Activated CD8-positive, alpha-beta T cell treated with anti-CD3 and anti-CD28 coated beads for 36 hours (primary cell): ENCODE results near the gene TUBA4B. TPM values are rescaled to one million over a fixed set of nuclear protein-coding genes. Genes with fewer than 3 reads are reported as not detected.

ENCODE experiments used
- ATAC-seq: fragments of 200-7000 bp; cut with Tn5 transposase; one replicate; pipeline ENCODE4 v1.10.0; 2021; ENCODE audit warnings: mild to moderate bottlenecking, moderate library complexity
- CTCF ChIA-PET: fragments of 350-600 bp; sonication (Branson Sonifier 250); formaldehyde crosslinking; loops from one replicate; lab custom pipeline; 2021; ENCODE audit warnings: antibody characterized with exemption; lab: Charles Lee
- POLR2A ChIA-PET: fragments of 350-600 bp; sonication (Branson Sonifier 250); formaldehyde crosslinking; loops from one replicate; lab custom pipeline; 2021; ENCODE audit warnings: antibody characterized with exemption; lab: Charles Lee
- DNase-seq: peaks from one replicate; pipeline ENCODE4 v3.0.0-alpha.2; 2020
- H3K27ac Mint-ChIP-seq: one replicate; pipeline ENCODE4 v1.8.0; 2021; ENCODE audit warnings: mild to moderate bottlenecking, mixed read lengths
- H3K27me3 Mint-ChIP-seq: one replicate; pipeline ENCODE4 v1.8.0; 2021; ENCODE audit warnings: mixed read lengths
- H3K36me3 Mint-ChIP-seq: one replicate; pipeline ENCODE4 v1.8.0; 2021; ENCODE audit warnings: low read depth, mixed read lengths
- H3K4me1 Mint-ChIP-seq: one replicate; pipeline ENCODE4 v1.8.0; 2021; ENCODE audit warnings: low read depth, mixed read lengths
- H3K4me3 Mint-ChIP-seq: one replicate; pipeline ENCODE4 v1.8.0; 2021; ENCODE audit warnings: mild to moderate bottlenecking, moderate library complexity, mixed read lengths
- H3K9me3 Mint-ChIP-seq: one replicate; pipeline ENCODE4 v1.8.0; 2021; ENCODE audit warnings: mixed read lengths
- CTCF ChIP-seq: fragments of 200-600 bp; IDR thresholded peaks from one replicate; pipeline ENCODE4 v1.8.0; 2022; ENCODE audit warnings: antibody characterized with exemption, mild to moderate bottlenecking
- intact Hi-C: fragments of 100-400 bp; cut with micrococcal nuclease; formaldehyde crosslinking; loops from one replicate; pipeline ENCODE4 v1.10.0; 2022
- total RNA-seq, 2 experiments: library from RNA; stranded (reverse); gene quantifications; one replicate each; pipeline ENCODE4 v1.2.3, GENCODE V29; 2021

TUBA4B gene
- total RNA-seq, 2 experiments from 2014 or later: not detected

DNA sequence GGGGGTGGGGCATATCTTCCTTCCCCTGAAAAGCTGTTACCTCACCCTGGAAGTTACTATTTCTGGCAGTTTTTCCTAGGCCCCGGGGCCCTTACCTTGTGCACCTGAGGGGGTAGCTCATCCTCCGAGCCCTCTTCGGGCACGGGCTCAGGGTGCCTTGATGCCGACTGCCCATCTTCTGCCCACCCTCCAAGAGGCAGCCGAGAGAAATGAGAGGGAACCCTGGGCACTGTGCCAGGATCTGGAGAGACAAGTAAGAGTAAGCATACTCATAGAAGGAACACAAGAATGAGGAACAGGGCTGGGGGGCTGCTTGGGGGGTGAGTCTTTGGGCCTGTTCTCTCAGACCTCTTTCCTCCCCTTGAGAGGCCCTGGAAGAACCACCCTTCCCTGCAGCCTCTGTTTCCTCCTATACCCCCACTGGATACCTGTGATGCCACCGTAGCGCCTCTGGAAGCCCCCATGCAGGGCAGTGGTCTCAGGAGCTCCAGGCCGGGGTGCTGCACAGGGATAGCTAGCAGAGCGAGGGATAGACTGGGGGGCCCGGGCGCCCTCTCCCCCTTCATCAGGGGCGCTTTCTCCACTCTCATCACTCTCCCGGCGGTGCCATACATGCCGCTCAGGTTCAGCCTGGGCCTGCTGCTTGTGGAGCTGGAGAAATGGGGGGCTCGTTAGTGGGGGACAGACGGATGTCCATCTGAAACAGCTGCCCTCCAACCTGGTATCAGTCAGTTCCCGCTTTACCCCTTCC, 32.2 kb upstream of the TUBA4B start:
- DNase-seq (no peak), ATAC-seq (no peak)
- H3K4me1 Mint-ChIP-seq: peaks cover 27% of the 10 kb centered on the region
- CTCF ChIA-PET: no interaction called here
- H3K4me3 Mint-ChIP-seq: no peak overlapping the region
- H3K27ac Mint-ChIP-seq: no peak overlapping the region
- POLR2A ChIA-PET: interaction anchor here (0.9 to 4.6 kb wide), 9 partner anchors 8 to 58 kb away, joined by 3 to 60 read pairs (median 5); partner anchors contain the start of genes ANKZF1, ATG9A, DNAJB2 and GLB1L
- TF ChIP-seq CTCF: no peak
- H3K36me3 Mint-ChIP-seq: peaks cover 66% of the 10 kb centered on the region
- intact Hi-C loops: no loop called here
- H3K27me3 Mint-ChIP-seq: no peaks in the 10 kb centered on the region
- no peaks in the 10 kb centered on the region for H3K9me3 Mint-ChIP-seq

GRCh38 chr2:219221957-219222518, 31.0 kb upstream of the TUBA4B start:
- ChIA-PET CTCF (no interaction called here), POLR2A (interaction anchor here (0.6 to 4.6 kb wide), 6 partner anchors 10 to 158 kb away, joined by 3 to 25 read pairs (median 3); partner anchors contain the start of genes GLB1L, STK16, TUBA4A and TUBA4B)
- peaks cover 24% of the 10 kb centered on the region for H3K4me1 Mint-ChIP-seq
- no peak overlapping the region for H3K4me3 Mint-ChIP-seq
- no peak overlapping the region for H3K27ac Mint-ChIP-seq
- no peaks in the 10 kb centered on the region for H3K27me3 Mint-ChIP-seq
- H3K36me3 Mint-ChIP-seq: peaks cover 66% of the 10 kb centered on the region
- H3K9me3 Mint-ChIP-seq: no peaks in the 10 kb centered on the region
- TF ChIP-seq CTCF: no peak
- ATAC-seq (no peak), DNase-seq (no peak)
- intact Hi-C loops: no loop called here

GRCh38 chr2:219223831-219224610, 29.0 kb upstream of the TUBA4B start:
- POLR2A ChIA-PET: interaction anchor here (0.7 to 1.4 kb wide), 5 partner anchors 13 to 1157 kb away, joined by 3 to 4 read pairs (median 3); partner anchors contain the start of genes CNPPD1 and TUBA4A
- Mint-ChIP-seq H3K4me3 (no peak overlapping the region), H3K27me3 (no peaks in the 10 kb centered on the region), H3K36me3 (peaks cover 66% of the 10 kb centered on the region), H3K4me1 (peaks cover 29% of the 10 kb centered on the region), H3K27ac (no peak overlapping the region), H3K9me3 (no peaks in the 10 kb centered on the region)
- CTCF ChIA-PET: interaction anchor here (0.7 to 1.0 kb wide), 2 partner anchors 13 to 71 kb away, joined by 3 to 4 read pairs; no protein-coding TSS in a partner anchor
- no peak for TF ChIP-seq CTCF
- intact Hi-C loops: no loop called here
- DNase-seq (no peak), ATAC-seq (no peak)

DNA sequence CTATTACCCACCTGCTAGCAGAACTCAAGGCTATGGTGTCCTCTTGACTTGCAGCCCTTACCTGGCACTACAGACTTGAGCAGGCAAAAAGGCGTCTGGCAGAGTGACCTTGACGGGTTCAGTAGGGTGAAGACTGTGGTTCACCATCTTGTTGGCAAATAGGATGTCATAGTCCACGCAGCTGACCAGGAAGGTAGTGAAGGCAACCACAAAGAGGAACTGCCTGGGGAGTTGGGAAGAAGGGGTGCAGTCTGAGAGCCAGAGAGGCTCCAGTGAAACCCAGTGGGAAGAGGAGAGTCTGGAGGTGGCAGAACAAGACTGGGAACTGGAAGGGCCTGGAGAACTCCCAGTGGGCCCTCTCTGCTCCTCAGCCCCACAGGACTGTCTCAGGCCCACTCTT, 27.7 kb upstream of the TUBA4B start:
- H3K27me3 Mint-ChIP-seq: no peaks in the 10 kb centered on the region
- ATAC-seq (no peak), DNase-seq (no peak)
- H3K36me3 Mint-ChIP-seq: peaks cover 61% of the 10 kb centered on the region
- ChIA-PET POLR2A (interaction anchor here (1.3 to 9.9 kb wide), 2 partner anchors 21 to 29 kb away, joined by 4 to 239 read pairs; partner anchors contain the start of genes GLB1L, STK16, TUBA4A and TUBA4B), CTCF (no interaction called here)
- intact Hi-C loops: loop anchor here (5.0 kb wide), 1 partner anchor 72 kb away; no protein-coding TSS in a partner anchor
- no peak overlapping the region for H3K4me3 Mint-ChIP-seq
- H3K9me3 Mint-ChIP-seq: no peaks in the 10 kb centered on the region
- no peak overlapping the region for H3K27ac Mint-ChIP-seq
- peaks cover 20% of the 10 kb centered on the region for H3K4me1 Mint-ChIP-seq
- no peak for TF ChIP-seq CTCF
